Right renal cortex interstitium (tissue), 3 donors: Measurements from ENCODE around the gene TRMT2A. TPM values are rescaled to one million over a fixed set of nuclear protein-coding genes. Genes with fewer than 3 reads are reported as not detected.
A peak's percentile ranks its signal among the peaks of the same experiment; 100 is the strongest.
"Not testable (repeated sequence)": the region's sequence is repeated elsewhere in the genome, so short reads cannot be mapped to it uniquely, and the experiment has no call there.

Experiments used
- DNase-seq, 3 donors: peaks; one replicate each; pipeline ENCODE4 v3.0.0-alpha.2; 2013; ENCODE audit warnings: low read depth in 3 of 3, low spot score in 2 of 3
- polyA plus RNA-seq, 3 donors: library from polyadenylated mRNA; unstranded; fragments of 120-200 nt; gene quantifications; one replicate each; pipeline ENCODE4 v1.2.1, GENCODE V29; 2013; ENCODE audit not compliant: insufficient read length in 3 of 3

The TRMT2A gene
- polyA plus RNA-seq, result 10 to 100 TPM; 40.9 to 48.2 (median 41.4) TPM

- peak; percentile 94 to 97 (median 95) for DNase-seq
Measured at GRCh38 chr22:20116951-20117632, at the start of gene TRMT2A. TRMT2A (minus strand) TSS chr22:20117226; CDS start chr22:20116906, 320 bp downstream.

- DNase-seq, result no peak
Measured at GRCh38 chr22:20166703-20167102, 49.7 kb upstream of the TRMT2A start.

- DNase-seq, result no peak
Measured at GRCh38 chr22:20165913-20166312, 48.9 kb upstream of the TRMT2A start.

- DNase-seq, result no peak
Measured at GRCh38 chr22:20165421-20165820, 48.4 kb upstream of the TRMT2A start.

- DNase-seq, result no peak
Measured at GRCh38 chr22:20164863-20165262, 47.8 kb upstream of the TRMT2A start.

- no peak for DNase-seq
Measured at GRCh38 chr22:20160041-20160440, 43.0 kb upstream of the TRMT2A start.

- DNase-seq, result not testable (repeated sequence)
Measured at GRCh38 chr22:20159531-20159930, 42.5 kb upstream of the TRMT2A start.

- no peak for DNase-seq
Measured at GRCh38 chr22:20159076-20159475, 42.0 kb upstream of the TRMT2A start.

- no peak for DNase-seq
Measured at GRCh38 chr22:20158391-20159036, 41.5 kb upstream of the TRMT2A start.

GRCh38 chr22:20157430-20158183 lies 40.6 kb upstream of the TRMT2A start:
- no peak for DNase-seq

GRCh38 chr22:20156611-20157429 lies 39.8 kb upstream of the TRMT2A start:
- DNase-seq, result peak; percentile 50 to 74 (median 61)

GRCh38 chr22:20156042-20156389 lies 39.0 kb upstream of the TRMT2A start:
- DNase-seq, result no peak

- no peak for DNase-seq
Measured at GRCh38 chr22:20155330-20156041, 38.5 kb upstream of the TRMT2A start.

GRCh38 chr22:20154602-20155187 lies 37.7 kb upstream of the TRMT2A start:
- DNase-seq, result no peak

GRCh38 chr22:20153945-20154344 lies 36.9 kb upstream of the TRMT2A start:
- no peak for DNase-seq

- no peak for DNase-seq
Measured at GRCh38 chr22:20152464-20152890, 35.5 kb upstream of the TRMT2A start.

GRCh38 chr22:20151276-20151588 lies 34.2 kb upstream of the TRMT2A start:
- no peak for DNase-seq

GRCh38 chr22:20150381-20151275 lies 33.6 kb upstream of the TRMT2A start, which contains the start of gene CCDC188:
CCDC188 (minus strand) TSS chr22:20151055; CDS start chr22:20150986, 69 bp downstream.
- no peak for DNase-seq
